DMS 273 treated with DMSO at 0.1 percent for 48 hours (cell line): ENCODE measurements around the gene NRXN2.

ENCODE experiments used
- DNase-seq: peaks from one replicate; lab custom pipeline; 2025; lab: John Stamatoyannopoulos, UW

Gene NRXN2

DNA sequence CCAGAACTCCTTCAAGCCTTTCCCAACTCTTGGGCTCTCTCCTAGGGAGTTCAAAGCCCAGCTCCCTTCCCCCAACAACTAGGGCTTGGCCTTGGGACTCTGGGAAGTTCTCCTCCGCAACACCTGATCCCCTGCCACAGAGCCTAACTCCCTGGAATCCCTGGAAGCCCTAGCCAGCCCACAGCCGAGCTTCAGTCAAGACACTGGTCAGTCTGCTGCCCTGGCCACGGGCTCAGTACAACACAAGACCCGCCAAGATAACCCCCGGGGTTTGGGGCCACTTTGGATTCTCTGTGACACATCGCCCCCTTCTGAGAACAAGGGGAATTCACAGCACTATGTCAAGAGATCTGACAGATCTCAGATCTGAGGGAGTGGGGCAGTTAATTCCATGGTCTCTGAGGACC lies 73.7 kb downstream of the NRXN2 start:
- DNase-seq = no peak

DNA sequence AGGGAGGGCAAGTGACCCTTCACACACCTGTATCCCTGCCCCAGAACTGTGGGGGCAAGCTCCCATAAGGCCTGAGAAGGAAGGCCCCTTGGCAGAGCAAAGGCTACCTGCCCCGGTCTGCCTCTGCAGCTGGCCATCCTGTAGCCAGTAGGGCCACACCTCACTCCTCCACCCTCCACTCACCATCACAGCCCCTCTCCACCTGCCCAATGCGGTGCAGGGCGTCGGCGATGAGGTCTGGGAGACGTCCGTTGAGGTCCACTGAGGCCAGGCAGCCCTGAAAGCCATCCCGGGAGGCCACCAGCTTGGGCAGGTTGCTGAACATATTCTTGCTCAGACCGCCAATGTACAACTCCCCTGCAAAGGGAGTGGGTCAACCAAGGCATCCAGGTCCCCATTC lies 74.4 kb downstream of the NRXN2 start:
- DNase-seq = no peak

DNA sequence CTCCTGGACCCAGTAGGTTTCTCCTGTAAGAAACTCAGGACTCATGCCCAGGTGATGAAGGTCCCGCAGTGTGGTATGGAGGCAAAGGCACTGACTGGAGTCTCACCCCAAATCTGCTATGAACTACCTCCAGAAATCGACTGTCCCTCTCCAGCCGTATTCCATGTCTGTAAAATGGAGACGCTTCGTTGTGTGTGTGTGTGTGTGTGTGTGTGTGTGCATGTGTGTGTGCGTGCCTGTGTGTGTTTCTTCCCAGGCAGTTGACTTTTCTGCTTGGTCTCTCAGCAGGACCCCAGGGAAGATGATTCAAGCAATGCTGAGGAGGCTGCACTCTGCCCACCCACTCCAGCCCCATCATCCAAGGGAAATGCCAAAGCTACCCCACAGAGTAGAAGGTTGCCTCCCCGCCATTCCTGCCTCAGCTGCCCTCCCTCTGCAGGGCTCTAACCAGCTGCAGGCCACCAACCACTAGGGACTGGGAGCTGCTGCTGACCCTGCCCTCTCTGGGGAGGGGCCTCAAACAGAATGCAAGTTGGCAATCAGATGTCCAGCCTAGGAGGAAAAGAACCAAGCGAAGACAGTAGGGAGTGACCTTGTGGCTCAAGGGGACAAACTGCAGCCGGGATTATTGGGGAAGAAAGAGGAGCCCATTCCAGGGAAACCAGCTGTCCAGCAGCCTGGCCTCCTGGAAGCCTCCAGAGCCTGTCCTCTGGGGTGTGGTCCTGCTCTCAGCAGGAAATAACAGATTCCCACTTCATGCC lies 75.8 kb downstream of the NRXN2 start:
- DNase-seq = no peak

DNA sequence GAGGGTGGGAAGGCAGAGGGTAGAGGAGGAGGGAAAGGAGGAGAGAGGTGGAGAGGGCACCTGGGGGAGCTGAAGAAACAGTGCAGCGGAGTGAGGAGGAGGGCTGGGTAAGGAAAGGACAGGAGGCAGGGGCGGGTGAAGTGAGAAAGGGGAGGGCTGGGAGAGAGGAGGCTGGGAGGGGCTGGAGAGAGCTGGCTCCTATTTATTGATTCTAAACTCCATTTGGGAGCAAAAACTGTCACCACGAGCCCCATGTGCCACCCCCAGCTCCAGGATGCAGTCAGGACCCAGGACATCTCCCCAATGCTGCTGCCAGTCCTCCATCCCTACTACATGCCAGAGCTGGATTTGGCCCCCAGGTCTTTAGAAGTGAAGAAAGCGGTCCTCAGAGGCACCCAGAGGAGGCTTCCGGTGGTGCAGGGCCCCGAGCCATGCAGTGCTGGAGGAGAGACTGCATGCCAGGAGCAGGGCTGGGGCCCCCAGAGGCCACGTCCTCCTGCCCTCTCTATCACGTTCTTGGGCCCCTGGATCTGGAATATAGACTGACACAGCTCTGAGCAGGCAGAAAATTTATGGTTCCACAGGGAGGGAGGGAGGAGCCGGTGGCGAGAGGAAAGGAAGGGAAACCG lies 78.2 kb downstream of the NRXN2 start:
- DNase-seq = no peak

DNA sequence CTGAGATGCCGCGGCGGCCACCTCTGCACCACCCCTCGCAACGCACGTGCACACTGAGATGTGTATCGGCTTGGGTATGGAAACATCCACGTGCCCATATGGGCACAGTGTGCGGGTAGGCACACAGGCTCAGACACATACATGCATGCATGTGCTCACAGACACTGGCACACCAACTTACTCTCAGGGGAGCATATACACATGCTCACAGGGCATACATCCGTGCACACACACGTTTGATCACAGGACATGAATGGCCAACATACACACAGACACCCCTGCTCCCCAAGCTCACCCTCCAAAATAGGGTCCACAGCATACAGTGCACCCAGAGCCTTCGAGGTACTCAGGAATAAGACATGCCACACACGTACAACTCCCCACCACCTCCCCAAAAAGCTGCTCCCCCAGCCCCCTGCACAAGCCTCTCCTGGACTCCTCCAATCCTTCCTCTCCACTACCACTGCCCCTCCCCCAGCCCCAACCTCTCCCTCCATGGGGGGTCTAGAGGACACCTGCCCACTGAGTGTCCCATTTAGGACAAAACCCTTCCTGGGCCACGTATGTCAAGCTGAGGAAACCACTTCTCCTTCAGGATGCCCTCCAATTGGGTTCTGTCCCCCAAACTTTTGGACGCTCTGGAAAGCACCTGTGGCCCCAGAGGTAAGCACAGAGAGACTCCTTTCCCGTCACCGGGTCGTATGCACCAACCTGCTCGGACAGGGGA lies 78.9 kb downstream of the NRXN2 start:
- DNase-seq = no peak

DNA sequence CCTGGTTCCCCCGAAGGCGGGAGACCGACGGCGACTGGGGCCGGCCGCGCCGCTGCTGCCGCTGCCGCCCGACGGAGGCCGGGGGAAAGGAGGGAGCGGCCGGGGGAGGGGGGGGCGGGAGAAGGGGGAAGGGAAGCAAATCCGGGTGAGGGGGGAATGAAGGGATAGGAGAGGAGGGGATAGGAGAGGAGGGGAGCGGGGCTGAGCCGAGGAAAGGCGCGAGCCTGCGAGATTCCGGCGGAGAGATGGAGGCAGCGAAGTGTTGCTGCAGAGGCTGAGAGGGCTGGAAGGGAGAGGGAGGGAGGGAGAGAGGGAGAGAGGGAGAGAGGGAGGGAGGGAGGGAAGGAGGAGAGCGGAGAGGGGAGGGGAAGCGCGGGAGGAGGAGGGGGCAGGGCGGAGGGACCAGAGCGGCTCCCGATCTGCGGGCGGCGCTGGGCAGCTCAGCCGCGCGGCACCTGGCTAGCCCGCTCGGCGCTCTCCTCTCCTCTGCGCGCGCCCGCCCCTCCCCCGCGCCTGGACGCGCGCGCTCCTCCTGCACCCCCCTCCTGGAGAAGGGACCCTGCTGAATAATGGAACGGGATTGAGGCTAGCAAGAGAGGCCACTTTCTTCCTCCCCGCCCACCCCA lies 79.6 kb downstream of the NRXN2 start:
- DNase-seq = no peak

DNA sequence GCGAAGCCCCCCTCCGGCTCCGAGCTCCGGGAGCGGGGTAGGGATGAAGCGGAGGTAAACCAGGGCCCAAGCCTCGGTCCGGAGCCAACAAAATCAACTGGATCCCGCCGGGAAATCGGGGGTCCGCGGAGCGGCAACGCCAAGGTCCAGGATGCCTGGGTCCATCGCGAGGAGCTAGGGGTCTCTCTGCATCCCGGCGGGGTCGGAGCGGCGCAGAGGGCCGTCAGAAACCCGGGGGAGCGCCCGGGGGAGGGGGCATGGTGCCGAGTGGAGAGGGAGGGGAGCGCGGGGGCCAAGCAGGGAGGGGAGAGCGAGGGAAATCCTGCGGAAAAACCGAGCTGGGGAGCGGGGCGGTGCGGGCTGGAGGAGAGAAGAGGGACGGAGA lies 80.1 kb downstream of the NRXN2 start:
- DNase-seq = no peak

DNA sequence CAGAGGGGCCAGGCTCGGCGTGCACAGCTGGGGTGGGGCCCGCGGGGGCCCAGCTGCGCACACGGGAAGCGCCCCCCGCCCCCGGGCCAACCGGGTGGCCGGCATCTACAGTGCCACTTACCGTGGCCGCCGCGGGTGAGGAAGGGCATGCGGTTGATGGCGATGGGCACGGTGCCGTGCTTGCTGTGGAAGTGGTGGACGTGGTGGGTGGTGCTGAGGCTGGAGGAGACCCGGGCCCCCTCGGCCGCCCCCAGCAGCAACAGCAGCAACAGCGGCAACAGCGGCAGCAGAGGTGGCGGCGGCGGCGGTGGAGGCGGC lies 80.6 kb downstream of the NRXN2 start:
- no peak for DNase-seq

DNA sequence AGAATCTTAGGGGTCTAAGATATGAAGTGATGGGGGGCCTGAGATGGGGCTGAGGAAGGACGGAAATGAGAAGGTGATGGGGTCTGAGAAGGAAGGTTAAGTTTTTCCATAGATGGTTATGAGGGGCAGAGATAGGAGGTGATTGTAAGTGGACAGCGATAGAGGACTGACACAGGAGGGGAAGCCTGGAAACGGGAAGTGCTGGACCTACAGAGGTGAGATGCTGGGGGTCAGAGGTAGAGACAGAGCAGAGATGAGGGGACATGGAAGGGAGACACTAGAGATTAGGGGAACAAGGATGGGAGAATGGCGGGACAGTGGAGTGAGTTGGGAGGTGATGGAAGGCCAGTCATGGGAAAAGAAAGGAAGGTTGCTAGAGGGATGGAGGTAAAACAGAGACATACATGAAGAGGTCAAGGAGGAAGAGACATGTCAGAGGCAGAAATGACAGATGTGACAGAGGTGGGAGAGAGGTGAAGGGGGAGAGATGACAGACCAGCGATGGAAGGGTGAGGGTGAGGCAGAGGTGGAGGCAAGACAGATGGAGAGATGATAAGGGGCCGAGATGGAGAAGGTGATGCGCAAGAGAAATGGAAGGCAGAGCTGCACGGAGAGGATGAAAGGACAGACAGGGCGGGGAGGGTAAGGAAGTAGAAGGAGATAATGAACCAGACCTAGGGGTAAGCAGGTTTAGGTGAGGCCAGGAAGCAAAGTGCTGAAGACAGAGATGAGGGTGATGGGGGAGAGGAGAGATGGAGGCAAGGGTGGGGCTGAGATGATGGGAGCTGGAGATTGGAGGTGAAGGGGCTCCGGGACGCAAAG lies 81.2 kb downstream of the NRXN2 start:
- no peak for DNase-seq

DNA sequence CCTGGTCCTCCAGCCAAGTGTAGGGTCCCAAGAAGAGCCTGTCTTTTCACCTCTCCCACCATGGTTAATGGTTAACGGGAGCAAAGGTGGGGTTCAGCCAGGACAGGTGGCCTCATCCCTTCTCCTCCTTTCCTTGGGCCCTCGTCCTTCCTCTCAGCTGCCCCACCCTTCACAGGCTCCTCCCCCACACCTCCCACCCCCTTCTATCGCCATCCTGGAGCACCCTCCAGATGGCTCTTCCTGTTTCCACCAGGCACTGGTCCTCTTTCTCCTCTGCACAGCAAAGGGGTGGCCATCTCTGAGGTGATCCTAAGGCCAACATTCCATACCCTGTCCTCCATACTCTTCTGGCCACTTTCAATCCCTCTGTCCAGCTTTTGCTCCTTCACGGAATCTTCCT lies 83.1 kb downstream of the NRXN2 start:
- DNase-seq = no peak

DNA sequence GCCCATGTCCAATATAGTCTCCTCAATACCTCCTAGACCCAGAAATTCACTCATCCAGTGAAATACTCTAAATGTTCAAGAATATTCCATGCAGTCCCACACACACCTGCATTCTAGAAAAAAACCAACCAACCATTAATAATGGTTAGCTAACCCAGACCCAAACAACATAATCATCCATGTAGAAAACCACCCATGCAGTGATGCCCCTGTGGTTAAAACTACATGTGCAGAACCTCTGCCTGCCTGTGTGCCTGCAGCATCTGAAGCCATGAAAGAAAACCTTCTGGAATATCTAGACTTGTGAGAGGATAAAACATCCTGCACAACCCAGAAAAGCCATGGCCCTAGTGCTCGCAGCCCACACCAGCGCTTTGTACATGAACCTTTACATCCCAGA lies 84.2 kb downstream of the NRXN2 start:
- DNase-seq = no peak

DNA sequence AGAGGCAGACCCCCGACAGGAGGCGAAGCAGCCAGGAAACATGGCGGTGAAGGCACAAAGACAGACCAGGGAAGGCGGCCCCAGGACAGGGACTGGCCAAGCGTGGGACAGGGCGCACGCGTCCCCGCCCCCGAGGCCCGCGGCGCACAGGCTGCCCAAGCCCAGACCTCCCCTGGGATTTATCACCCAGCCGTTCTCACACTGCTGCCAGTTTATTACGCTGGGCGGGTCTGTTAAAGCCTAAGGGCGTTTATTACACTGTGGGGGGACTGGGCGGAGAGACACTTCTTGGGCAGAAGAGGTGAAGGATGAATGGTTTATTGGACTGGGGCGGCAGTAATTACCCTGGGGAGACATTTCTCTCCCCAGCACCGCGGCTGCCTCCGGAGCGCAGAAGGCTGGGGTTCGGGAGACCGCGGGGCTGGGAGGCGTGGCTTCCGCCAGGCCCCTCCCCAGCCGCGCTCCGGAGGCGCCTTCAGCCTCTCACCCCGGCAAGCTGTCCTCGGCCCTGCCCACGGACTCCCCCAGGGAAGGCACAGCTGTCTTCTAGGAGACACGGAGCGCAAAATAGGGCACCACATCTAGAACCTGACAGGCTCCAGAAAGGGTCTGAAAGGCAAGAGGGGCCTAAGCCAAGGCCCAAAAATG lies 84.9 kb downstream of the NRXN2 start:
- no peak for DNase-seq

DNA sequence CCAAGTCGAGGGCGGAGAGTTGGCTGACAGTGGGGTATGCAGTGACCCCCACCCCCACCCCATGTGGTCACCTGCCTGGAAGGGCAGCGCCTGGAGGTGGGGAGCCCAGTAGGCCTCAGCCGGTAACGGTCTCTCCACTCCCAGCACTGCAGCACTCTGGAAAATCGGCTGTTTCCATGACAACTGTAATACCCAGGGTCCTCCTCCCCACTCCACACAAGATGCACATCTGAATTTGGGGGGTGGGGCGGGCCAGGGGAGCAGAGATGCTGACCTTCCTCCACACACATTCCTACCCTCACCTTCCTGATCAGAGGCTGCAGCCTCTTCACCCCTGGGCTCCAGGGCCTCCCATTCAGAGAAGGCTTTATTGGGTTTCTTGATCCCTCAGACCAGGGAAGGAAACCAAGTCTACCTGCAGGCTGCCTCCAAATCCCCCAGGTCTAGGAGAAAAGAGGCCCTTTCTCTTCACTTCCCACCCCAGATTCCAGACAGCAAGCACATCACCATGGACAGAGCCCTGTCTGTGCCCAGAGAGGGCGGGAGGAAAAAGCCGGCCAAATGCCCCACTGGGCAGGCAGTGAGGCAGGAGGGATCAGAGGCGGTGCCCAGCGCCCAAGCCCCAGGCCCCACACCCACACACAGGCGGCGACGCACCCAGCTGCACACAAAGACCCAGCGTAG lies 85.5 kb downstream of the NRXN2 start:
- no peak for DNase-seq

DNA sequence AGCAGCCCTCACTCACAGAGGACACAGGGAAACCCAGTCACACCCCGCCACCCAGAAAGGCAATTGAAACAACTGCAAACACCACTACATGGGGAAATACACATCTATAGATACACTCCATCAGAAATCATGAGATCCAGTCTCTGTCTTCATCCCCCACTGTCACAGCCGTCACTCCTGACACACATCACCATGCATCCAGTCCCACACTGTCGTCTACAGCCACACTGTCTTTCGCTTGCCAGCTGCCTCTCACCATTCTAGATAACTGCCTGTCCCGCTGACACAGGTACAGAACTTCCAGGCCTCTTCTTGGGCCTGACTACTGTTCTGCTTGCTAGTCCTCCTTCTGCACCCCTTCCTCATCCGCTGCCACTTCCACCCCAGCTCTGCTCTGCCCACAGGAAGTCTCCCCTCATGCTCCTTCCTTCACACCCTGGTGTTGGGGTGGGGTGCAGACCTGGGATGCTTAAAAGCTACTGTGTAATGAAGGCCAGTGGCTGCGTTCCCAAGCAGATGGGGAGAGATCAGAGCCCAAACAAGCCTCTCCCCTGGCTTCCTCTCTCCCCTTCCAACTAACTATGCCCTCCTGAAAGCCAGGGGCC lies 89.3 kb downstream of the NRXN2 start:
- DNase-seq = no peak

DNA sequence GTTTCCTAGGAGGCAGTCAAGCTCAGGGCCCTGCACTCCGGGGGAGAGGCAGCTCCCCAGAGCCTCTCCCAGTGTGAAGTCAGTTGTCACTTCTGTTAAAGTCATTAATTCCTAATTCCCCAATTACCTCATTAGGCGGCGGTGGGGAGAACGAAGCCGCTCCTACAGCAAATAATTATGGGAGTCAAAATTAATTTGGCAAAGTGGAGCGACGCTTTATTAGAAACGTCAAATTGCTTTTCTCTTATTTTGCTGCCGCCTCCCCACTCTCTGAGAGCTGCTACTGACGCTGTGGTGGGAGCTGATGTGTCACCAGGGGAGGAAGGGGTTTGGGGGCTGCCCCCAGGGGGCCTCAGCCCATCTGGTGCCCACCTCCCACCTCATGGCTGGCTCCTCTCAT lies 90.3 kb downstream of the NRXN2 start:
- no peak for DNase-seq

DNA sequence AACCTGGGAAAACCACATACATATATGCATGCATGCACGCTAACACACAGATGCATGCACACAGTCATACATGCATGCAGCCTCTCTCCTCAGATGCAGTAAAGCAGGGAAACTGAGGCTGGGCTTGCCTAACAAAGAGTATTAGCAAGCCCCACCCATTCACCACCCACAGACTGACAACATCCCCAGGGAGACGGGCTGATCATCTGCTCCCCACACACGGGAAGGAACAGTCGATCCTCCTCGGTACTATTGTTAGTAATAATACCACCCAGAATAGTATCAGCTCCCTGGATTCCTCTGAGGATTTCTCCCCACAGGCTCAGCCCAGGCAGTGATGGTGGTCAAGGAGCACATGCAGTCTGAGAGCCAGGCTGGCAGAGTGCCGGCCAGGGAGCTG lies 90.8 kb downstream of the NRXN2 start:
- DNase-seq = no peak

DNA sequence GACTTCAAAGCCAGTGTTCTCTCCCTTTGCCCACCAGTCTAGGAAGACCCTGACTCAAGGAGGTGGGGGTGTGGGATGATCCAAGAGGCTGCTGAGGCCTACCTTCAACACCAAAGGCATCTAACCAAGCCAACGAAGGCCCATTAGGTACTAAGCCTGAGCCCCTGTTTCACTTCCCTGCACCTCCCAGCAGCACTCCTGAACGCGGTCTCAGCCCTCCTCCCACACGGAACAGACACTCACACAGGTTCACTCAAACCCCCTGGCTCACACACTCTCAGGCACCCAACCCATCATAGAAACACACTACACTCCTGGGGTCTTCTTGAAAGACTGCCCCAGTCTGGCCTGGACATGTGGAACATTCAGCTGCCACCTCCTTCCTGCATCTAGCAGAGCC lies 91.3 kb downstream of the NRXN2 start:
- no peak for DNase-seq

DNA sequence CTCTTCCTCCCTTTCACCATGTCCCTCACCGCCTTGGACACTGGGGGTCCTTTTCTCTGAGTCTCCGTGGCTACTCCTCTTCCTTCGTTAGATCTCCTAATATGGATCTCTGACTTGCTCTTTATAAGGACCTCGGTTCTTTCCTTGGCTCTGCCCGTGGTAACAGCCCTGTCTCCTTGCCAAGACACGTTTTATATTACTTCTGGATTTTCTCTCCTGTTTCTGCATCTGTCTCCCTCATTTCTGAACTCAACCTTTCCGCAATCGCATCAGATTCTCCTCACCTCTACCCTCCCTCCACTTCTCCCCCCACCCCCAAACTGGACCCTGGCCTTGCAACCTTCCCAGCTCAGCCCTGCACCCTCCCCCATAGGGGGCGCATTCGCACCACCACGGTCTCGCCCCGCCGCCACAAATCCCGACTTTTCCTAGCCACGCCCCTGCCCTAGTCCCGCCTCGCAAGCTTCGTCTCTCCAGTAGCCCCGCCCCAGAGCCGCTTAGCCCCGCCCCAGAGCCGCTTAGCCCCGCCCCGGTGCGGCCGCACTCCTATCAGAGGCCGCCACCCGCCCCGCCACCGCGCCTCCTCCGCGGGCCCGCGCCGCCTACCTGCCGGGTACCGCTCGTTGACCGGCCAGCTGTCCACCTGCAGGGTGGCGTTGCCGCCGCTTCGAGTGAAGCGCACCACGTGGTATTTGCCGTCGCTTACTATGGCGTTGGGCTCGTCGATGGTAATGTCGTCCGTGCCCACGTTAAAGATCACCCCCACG lies 93.0 kb downstream of the NRXN2 start:
- no peak for DNase-seq

DNA sequence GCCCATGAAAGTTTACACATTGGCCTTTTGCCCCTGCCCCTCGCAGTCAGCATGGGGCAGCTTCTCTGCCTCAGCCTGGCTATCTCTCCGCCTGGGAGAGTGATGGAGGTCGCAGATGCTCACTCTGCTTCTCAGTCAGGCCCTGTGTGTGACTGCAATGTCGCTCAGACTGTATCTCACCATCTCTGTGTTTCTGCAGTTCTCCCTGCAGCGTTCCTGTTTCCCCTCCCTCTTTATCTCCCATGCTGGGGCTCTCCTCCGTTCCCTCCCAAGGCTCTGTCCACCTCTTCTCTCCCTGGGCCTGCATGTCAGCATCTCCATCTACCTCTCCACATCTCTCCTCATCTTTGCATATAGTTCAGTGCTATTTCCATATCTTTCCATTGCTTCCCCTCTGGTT lies 93.9 kb downstream of the NRXN2 start:
- no peak for DNase-seq

DNA sequence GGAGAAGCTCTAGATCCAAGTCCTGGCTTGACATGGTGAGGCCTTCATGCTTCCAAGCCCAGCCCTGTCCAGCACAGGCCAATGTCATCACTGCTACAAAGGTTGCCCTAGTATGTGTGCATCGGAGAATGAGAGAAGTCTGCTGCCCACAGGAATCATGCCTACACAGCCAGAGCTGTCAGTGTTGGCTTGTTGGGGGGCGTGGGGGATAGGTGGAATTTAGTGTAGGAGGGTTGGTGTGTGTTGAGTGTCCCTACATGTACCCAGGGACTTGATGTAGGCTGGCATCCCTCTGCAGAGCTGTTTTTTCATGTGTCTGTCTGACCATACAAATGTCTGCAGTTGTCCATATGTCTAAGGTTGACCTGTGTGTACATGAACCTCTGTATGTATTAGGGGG lies 94.4 kb downstream of the NRXN2 start:
- no peak for DNase-seq
